GM11168 (cell line): ENCODE results near the gene AFF1.

Source experiments
- in situ Hi-C: fragments of 300-500 bp; cut with MboI; formaldehyde crosslinking; loops from one replicate; pipeline ENCODE4 v1.12.0; 2022; ENCODE audit warnings: low sequenced_read_pairs; ENCODE audit not compliant: unreplicated experiment

Gene AFF1

DNA sequence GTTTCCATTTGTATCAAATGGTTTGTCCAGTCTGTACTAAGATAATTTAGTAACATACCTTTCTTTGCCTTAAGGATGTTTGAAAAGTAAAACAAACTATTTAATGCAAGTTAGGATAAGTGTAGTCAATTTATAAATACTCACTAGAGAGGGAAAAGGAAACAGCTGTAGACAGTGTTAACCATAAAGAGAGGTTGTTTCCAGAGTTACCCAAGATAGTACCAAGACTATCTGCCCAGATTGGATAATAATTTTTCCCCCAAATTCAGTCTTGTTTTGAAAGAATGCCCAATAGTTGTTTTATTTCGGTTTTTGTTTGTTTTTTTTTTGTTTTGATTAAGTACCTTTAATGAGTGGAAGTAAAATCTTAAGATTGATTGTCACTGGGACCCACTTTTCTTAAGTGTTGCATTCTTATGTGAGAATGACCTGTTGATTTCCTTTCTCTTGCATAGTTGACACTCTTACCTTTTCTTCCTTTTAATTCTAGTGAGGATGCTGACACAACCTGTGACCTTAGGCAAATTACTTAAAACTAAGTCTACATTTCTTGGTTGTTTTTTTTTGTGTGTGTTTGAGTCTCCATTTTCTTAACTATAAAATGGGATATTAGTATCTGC is 12.8 kb downstream of the AFF1 start:
- in situ Hi-C loops: loop anchor here (25.0 kb wide), 1 partner anchor 265 kb away; the partner anchor contains the start of gene KLHL8

GRCh38 chr4:86948276-86948675 is 13.5 kb downstream of the AFF1 start:
- in situ Hi-C loops: loop anchor here (25.0 kb wide), 1 partner anchor 264 kb away; the partner anchor contains the start of gene KLHL8

- in situ Hi-C loops: no loop called here
Measured at GRCh38 chr4:86950831-86951525, 16.2 kb downstream of the AFF1 start.

- in situ Hi-C loops: no loop called here
Measured at GRCh38 chr4:86955888-86956451, 21.2 kb downstream of the AFF1 start.

DNA sequence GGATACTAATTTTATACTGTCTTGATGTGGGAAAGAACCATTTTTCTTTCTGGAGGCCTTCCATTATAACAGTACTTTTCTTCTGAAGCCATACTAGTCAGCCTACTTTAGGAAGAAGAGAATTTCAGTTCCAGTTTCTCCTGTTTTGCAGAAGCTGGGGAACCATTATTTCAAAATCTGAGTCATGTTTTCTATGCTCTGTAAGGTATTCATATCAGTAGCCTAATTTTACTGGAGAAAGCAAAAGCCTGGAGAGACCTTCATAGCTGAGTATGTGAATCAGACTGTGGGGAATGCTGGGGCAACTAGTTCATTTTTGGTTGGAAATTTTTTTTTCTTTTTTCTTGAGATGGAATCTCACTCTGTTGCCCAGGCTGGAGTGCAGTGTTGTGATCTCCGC is 22.4 kb downstream of the AFF1 start:
- in situ Hi-C loops: no loop called here

GRCh38 chr4:86959588-86960500 is 25.0 kb downstream of the AFF1 start:
- in situ Hi-C loops: no loop called here

- in situ Hi-C loops: no loop called here
Measured at GRCh38 chr4:86960557-86960961, 25.7 kb downstream of the AFF1 start.

DNA sequence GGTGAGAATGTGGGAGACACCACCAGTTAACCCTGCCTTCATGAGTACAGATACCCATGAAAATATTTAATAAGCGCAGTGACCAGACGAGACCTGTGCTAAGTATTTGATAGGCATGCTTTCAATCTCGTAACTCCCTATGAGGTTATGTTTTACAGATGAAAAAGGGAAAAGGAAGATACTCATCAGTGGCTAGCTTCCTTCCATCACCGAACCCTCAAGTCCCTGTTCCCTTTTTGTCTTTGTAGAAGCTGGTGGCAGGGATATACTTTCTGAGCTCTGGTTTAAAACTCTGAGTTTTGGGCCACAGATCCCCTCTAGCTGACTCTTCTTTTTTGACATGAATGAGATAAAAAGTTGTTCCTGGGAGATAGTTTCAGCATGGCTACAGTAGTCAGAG is 26.3 kb downstream of the AFF1 start:
- in situ Hi-C loops: no loop called here

DNA sequence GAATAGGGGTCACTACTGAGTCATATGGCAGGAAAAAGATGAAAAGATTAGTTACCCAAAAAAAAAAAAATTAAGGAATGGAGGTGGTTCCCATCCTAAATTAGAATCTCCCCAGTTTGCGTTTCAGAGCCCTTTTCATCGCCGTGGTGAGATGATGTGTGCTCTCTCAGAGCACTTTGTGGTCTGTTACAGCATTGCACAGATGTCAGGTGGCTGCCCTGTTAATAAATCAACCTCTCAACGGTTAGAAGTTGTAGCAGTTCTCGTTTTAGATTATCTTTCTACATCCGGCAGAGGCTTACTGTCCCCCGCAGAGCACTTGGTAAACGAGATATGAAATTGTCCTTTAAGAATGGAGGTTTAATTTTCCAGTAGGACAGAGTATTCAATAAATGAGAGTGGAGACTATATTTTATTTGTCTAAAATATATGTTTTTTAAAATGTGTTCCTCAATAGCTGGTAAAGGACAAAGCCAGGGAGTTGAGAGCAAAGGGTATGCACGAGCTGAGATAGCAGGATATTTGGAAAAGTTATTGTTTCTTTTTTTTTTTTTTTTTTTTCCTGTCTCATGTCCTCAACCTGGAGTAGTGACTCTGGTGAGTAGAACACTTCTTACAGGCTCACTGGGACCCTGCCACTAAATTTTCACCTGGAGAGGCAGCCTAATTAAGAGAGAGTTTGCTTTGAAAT is 26.9 kb downstream of the AFF1 start:
- in situ Hi-C loops: no loop called here

- in situ Hi-C loops: no loop called here
Measured at GRCh38 chr4:86963697-86964096, 28.9 kb downstream of the AFF1 start.

- in situ Hi-C loops: no loop called here
Measured at GRCh38 chr4:86965019-86965976, 30.5 kb downstream of the AFF1 start.

DNA sequence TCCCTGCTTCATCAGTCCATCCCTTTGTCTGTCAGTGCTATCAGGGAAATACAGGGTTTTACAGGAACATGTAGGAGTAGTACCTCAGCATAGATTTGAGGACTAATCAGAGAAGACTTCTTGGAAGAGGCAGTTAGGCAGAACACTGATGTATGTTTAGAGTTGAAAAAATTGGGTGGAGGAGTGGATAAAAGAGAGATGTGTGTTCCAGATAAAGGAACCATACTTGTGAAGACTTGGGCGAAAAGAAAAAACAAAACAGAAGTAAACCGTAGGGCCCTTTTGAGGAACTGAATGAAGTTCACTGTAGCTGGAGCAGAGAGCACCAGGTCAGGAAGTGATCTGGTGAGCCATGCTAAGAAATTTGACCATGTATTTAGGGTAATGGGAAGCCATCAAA is 32.3 kb downstream of the AFF1 start:
- in situ Hi-C loops: no loop called here

- in situ Hi-C loops: no loop called here
Measured at GRCh38 chr4:86967798-86968197, 33.0 kb downstream of the AFF1 start.

DNA sequence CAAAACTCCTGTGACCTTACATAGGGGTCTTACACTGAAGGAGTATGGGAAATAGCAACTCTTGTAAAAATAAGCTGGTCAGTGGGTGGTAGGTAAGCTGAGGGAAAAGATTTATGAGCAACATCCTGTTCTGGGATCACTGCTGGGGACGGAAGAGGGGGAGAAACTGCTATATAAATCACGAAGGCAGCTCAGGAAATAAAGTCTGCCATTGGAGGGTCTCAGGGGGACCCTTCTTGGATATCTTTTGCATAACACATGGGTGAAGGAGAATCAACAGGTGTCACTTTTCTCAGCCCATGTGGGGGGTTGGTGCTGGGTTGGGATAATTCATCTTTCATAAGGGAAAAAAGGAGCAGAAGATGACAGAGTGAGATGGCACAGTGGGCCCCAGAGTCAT is 33.7 kb downstream of the AFF1 start:
- in situ Hi-C loops: no loop called here

GRCh38 chr4:86970447-86971354 is 35.9 kb downstream of the AFF1 start:
- in situ Hi-C loops: no loop called here

DNA sequence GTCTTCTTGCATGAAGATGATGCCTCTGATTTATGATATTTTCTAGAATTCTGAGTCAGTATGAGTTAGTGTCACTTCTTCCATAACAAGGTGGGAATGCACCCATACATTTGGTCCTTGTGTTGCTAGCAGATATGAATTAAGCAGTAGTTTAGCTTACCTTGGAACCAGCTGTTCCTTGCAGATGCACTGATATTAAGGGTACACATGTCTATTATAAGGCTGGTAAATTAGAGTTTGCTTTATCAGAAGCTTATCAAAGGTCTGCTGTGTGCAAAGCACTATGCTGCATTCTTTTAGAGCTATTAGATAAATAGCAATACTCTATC is 36.5 kb downstream of the AFF1 start:
- in situ Hi-C loops: no loop called here

- in situ Hi-C loops: no loop called here
Measured at GRCh38 chr4:86972997-86973396, 38.2 kb downstream of the AFF1 start.

DNA sequence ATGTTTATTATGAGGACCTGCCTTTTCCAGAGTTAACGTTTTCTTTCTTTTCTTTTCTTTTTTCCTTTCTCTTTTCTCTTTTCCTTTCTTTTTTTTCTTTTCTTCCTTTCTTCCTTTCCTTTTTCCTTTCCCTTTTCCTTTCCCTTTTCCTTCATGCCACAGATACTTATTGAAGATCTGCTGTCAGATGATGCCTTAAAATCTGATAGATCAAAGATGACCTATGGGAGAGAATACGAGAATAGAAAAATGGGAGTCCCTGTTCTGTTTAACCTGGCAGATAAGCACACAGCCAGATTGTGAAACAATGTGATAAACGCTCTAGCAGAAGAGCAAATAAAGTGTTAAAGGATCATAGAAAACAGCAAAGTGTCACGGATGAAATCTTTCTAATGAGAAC is 38.9 kb downstream of the AFF1 start:
- in situ Hi-C loops: no loop called here
